ENCODE measurements around the gene SERTAD4.

- TF ChIP-seq CTCF (IDR thresholded peaks at IDR 0.05; ENCODE audit: poor library complexity, severe bottlenecking) (no peak), TAF1 (IDR thresholded peaks at IDR 0.05; ENCODE audit: low read depth) (no peak), EZH2 (IDR thresholded peaks at IDR 0.05; ENCODE audit: borderline replicate concordance, insufficient read depth, low read length, poor library complexity, severe bottlenecking) (no peak)
Measured at GRCh38 chr1:210231846-210232510, 618 bp upstream of the SERTAD4 start.

Measured in neural cell (in vitro differentiated cells).